DMS153 treated with DMSO at 0.1 percent for 48 hours (cell line): Measurements from ENCODE around the gene MPRIP.

Source experiments
- DNase-seq: peaks from one replicate; lab custom pipeline; 2025; ENCODE audit not compliant: unreplicated experiment; lab: John Stamatoyannopoulos, UW

The MPRIP gene

DNA sequence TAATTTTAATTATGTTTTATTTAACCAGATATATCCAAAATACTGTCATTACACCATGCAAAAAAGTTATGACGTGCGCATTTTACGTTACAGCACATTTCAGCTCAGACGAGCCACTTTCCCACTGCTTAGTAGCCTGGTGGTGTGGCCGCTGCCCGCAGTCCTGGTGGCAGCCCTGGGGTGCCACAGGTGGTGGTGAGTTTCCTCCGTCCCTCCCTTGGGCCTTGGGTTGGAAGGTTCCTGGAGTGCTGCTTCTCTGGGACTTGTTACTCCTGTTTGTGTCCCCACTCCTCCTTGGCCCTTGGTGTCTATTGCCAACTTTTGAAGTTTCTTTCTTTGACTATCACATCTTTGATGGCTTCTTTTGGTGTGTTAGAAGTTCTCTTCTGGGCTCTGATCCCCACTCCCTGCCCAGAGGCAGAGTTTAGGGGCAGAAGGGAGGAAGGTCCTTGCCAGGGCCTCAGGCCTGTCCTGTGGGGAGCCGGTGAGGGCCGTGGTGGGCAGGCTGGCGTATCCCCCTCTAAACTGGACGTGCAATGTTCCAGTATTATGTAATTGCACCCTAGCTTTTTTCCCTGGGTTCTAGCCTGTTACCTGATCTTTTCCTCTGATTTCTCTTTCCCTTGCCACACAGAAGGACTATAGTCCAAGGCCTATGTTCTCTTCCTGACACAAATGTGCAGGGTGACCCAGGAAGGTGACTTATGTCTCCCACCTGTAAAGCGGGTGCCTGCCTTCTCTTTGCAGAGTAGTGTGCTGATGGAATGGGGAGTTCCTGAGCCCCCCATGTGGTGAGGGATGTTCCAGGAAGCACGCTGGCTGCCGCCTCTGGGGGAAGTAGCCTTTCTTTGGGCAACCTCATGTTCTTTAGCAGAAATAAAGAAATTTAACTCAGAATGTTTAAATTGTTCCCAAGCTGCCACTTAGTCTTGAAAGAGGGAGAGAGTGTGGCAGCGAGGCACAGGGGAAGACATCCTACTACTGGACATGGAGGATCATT is 8.4 kb downstream of the MPRIP start:
- no peak for DNase-seq

DNA sequence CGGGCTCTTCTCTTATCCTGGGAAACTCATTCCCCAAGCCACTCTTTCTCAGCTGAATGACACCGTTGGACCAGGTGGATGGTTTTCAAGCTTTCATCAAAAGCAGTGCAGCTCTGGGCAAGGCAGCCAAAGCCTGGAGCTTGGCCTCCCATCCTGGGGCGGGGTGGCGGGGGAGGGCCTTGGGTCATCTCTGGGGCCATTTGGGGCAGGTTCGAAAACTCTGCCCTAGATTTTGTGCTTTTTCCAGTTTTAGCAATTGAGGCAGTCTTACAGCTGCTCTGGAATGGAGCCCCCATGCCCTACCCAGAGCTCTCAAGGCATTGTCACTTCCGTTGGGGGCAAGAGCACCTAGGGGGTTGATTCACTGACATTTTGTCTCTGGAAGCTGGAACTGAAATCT is 9.1 kb downstream of the MPRIP start:
- DNase-seq: no peak

DNA sequence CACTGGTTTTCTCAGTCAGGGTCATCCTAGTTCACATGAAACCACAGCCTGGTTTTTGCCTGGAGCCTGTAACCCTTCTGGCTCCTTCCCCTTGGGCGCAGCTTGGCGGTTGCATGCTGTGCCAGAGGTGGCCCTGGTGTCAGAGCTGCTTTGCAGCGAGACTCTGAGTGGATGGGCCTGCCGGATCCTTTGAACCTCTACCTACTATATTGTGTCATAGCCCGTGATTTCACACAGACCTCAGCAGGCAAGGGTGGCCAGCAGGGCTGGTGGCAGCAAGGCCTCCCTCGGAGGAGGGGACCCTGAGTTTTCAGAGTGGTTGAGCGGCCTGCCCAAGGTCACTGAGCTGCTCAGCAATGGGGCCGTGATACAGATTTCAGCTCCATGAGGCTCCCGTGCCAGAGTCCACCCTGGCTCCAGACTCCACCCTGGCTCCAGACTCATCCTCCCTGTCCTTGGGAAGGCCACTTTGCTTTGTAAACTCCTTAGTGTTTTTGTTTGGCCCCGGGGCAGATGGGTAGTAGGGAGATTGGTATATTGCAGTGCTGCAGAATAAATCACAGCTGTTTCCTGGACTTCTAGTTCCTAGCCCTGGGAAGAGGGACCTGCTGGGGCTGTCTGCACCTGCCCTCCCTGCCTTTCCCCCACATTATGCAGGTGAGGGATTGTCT is 9.7 kb downstream of the MPRIP start:
- no peak for DNase-seq

DNA sequence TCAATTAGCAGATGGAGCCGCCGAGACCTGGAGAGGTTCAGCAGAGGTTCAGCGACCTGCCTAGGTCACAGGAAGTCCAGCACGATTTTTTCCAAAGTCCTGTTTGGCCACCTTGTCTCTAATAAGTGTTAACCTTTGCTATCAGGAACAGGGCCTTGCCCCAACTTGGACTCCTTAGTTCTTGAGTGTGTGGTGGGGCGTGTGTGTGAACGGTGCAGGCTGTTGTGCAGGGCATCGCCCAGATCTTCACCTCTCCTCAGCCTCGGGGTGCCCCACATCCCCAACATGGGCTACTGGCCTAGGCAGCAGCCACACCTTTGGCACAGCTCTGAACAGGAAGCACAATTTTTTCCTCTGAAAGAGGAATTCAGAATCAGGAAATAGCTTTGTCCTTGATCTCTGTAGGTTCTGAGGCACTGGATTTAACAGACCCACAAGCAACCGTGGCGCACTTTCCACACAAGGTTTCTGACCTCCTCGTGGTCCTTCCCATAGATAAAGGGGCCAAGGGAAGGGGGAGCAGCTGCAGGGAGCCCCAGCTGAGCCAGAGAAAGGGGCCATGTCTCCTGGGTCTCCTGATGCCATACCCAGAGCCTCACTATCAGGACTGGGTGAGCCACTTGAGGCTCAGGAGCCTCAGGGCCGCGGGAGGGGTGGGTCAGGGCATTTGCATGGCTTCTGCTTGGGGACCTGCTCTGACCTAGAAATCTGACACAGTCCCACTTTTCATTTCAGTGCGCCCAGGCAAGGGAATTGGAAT is 10.4 kb downstream of the MPRIP start:
- no peak for DNase-seq

DNA sequence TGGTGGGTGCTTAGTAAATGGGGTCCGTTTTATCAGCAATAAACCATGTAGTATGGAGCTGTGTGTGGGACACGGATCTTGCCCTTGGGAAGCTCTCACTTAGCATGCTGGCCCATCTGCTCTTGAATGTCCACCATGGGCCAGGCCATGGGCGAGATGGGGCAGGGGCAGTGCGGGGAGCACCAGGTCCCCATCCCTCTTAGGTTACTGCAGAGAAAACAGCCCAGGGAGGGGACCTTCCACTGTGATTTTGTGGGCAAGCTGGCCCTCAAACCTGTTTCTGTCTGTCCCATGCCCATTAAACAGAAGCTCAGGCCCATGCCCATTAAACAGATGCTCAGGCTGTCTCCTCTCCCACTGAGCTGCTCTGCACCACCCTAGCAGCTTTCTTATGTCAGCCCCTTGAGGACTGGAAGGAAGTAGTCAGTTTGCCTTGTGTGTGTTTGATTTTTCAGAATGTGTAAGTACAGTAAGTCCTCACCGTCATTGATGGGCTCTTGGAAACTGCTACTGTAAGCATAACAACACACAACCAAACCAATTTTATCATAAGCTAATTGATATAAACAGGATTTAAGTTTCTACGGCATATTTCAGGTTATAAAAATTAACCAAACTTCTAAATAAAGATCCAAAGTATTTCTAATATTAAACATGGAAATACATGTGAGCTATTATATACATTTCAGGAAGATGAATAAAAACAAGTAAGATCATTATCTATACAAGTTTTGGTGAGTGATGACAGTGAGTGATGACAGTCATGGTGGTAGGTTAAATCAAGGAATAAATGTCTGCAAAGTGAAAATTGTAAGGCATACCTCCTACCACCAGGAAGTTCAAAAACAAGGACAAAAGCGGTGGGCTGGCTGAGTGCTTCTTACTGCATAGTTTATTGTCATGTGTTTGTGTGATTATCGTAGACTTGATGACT is 11.5 kb downstream of the MPRIP start:
- DNase-seq: no peak

DNA sequence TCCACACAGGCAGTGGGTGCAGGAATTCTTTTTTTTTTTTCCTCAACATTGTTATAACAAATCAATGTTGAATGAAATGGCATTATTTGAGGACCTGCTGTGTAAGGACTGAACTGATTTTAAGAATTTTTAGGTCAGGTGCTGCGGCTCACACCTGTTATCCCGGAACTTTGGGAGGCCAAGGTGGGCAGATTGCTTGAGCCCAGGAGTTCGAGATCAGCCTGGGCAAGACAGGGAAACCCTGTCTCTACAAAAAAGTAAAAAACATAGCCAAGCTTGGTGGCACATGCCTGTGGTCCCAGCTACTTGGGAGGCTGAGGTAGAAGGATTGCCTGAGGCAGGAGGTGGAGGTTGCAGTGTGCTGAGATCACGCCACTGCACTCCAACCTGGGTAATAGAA is 12.4 kb downstream of the MPRIP start:
- no peak for DNase-seq

DNA sequence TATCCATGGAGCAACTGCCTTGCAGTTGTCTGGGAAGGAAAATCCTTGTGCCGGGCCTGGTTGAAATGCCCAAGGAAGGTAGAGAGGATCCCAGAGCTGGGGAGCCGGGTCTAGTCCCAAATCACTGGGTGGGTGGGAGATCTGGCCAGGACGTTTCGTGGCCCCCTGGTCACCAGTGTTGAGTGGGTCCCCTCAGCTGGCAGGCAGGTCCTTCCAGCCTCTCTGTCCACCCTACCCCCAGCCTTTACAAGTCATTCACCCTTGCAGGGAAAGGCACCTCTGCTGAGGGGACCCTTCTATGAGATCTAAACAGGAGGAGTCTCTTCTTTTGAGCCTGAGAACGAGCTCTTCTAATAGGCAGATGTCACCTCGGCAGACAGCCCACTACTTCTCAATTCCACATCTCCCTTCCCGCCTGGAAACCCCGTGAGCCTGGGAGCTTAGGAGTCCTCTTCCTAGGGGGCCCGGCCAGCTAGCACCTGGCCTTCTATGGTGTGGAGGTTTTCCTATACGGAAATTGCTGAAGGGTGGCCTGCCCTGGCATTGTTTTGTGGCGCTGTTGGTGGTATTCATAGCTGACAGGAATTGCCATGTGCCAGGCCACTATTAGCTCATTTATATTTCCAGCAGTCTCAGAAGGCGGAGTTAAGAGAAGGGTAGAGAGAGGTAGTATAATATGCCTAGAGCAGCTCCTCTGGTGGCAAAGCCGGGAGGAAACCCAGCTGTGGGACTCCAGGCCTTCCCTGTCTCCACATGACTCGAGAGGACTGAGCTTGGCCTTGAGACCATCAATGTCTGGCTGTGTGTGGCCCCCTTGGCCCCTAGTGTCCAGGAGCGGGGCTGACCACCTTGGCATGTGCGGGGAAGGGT is 13.3 kb downstream of the MPRIP start:
- DNase-seq: no peak

DNA sequence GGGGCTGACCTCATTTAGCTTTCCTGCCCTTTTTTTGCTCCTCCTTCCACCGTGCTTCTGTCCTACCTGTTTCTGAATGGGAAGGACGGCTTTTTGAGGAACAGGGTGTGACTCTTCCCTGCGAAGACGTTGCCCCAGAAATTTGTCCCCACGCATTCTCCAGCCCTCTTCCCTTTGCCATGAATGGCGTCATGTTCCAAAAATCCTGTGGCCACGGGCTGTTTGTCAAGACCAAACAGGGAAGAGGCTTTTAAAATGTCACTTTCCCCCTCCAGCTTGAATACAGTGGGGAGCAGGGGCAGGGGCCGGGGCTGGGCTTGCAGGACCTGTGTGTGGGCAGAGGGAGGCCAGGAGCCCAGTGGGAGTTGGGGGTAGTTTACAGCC is 13.9 kb downstream of the MPRIP start:
- DNase-seq: no peak

DNA sequence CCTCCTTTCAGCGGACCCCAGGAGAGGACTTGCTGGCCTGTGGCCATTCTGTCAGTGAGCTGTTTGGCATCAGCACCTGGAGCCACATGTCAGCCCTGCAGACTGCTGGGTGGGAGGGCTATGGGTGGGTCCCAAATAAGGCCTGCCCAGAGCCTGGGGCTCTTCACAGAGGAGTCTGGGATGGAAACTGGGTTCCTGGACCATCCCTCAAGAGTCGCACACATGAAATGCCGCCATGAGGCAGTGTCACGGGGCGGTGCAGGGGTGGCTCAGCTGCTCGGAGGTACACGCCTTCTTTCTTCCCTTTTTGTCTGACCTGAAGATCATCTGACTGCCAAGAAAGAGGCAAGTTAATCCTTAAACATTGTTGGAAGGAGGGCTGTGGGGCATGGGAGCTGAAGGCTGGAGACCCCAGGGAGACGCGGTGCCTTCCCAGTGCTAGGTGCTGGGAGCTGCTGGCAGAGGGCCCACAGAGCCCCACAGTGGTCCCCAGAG is 14.8 kb downstream of the MPRIP start:
- DNase-seq: no peak

DNA sequence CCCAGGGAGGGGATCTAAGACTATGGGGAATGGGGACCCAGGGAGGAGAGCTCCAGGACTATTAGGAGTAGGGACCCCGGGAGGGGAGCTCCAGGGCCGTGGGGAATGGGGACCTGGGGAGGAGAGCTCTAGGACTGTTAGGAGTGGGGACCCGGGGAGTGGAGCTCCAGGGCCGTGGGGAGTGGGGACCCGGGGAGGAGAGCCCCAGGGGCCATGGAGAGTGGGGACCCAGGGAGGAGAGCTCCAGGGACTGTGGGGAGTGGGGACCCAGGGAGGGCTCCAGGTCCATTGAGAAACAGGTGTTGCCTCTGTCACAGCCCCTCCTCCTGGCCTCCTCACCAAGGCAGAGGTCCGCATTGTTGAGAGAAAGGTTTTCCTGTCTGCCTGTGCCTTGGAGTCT is 16.0 kb downstream of the MPRIP start:
- DNase-seq: no peak

DNA sequence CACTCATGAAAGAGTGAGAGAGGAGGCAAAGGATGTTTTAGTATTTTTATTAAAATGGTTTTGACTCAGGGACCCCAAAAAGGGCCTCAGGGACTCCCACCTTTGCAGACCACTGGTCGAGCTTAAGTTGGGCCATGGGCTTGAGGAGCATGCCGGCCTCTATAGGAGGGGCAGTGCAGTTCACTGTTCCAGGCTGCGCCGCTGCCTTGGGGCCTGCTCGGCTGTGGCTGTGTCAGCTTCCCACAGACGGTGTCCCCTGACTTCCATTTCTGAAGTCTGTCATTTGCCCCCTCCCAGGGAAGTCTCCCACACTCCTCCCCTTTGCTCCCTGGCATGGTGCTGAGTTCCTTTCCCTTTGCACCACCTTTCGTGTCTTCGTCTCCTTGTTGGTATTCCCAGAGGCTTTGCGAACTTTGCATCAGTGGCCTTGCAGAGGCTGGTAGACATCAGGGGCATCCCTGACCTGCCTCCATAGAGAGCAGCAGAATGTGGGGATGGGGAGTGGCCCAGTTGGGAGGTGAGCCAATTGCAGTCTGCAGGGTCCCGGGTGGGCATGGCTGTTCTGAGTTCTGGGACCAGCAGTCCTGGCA is 17.1 kb downstream of the MPRIP start:
- no peak for DNase-seq

DNA sequence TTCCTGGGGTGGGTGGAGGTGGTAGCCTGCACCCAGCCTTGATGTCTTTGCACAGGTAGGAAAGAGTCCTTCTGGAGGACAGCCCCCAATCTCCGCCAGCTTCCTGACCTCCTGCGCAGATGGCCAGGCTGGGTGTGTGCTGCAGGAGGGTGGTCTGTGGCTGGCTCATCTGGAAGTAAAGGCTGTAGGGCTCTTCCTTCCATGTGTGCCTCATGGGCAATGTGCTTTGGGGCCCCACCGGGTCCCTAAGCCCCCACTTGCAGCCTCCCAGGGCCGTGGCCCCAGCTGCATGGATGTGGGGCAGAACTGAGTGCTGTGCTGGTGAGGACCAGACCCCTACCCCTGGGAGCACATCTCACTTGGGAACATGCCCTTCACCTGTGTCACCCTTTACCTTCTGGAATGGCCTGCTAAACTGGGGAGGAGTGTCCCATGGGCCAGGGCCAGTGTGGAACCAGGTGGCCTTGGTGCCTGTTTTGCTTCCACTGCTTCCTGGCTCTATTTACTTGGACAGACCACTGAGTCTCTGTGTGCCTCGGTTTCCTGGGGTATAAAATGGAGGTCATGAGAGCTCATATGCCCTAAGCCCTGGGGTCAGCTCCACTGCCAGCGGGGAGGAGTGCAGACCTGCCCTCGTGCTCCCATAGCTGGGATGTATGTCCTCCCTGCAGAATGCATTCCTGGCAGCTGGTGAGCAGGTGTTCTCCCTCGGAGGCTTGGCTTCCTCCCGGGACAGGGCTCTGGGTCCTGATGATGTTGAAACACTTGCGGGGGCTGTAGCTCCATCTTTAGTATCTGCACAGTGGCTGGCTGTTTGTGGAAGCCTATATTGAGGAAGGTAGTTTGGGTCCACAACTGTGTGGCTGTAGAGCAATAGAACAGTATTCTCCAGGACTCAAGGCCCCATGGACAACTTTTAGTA is 18.0 kb downstream of the MPRIP start:
- DNase-seq: no peak

DNA sequence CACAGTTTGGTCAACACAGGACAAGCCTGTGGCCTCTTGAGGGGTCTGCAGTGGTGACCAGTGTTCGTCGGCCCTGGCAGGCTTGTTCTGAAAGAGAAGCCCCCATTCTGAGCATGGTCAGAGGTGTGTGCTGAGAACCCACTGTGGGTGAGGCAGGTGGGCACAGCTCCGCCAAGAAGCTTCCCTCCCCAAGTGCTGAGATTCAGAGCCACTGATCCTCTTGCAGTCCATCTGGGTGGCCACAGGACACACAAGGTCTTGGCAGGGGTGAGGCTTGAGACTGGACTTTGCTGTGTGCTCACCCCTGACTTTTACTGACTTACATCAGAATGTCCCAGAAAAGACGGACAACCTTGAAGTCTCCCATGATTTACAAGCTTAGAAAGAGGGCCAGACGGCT is 18.7 kb downstream of the MPRIP start:
- DNase-seq: no peak

DNA sequence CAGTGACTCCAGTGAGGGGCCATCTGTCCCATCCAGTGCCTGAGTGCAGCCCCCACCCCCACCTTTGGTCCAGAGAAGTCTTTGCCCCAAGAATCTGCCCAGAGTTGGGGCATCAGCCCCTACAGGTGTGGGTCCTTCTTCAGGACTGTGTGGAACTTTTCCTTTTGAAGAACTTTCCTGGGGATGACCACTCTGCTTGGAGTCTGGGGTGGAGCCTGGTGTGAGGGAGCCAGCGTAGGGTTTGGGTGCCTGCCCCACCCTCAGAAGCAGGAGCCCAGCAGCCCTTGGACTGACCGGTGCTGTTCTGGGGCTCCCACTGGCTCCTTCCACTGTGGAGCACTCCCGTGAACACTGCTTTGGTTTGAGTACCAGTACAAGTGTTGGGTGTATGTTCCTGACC is 19.3 kb downstream of the MPRIP start:
- no peak for DNase-seq

DNA sequence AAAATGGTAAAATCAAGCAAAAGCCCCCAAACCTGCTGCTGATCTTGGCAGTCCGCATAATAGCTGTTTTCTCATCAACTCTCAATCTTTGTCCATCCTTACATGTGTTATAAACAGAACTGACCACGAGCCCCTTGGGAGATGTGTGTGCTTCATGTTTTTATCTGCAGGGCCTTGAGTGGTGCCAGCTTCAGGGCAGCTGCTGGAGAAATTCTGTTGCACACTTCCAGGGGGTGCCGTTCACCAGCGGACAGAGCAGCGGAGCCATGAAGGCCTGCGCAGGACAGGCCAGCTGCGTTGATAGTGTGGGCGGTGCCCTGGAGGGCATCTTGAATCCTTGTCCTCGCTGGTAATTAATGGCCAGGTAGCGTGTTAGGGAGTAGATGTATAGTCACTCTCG is 20.1 kb downstream of the MPRIP start:
- DNase-seq: no peak

DNA sequence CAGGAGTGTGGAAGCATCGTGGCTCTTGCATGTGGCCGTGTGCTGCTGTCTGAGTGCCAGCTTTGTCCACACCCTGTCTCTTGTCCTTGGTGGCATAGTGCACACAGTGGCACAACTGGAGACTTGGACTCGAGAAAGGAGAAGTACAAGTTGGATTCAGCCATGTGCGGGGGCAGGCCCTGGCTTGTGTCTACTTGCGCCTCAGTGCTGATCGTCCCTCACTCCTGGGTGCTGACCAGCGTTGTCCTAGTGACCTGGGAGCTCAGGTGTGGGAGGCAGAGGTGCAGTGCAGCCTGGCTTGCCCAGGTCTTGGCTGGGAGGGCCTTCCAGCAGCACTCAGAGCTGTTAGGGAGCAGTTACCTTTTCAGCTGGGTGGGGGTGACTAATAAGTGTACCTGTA is 20.6 kb downstream of the MPRIP start:
- no peak for DNase-seq

DNA sequence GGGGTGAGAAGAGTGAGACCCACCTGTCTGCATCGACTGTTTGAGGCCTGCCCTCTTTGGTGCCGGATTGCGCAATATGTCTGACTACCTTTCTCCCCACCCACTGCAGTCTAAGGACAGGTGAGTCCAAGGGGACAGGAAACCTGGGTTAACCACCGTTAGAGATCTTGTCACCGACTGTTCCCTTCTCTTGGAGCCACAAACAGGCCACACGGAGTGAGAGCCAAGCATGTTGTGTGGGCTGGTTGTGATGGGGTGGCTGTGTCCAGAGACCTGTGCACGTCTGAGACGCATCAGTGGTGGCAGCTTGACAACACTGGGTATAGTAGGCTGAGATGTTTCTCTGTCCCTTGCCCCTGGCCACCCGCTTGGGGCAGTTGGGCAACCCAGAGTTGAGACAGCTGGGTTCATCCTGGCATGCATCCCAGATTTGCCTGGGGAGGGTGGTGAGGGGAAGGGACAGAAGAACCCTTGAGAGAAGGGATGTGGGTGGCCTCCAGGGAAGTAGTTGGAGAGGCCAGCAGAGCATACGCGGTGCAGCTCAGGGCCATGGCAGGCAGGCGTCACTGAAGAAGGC is 21.4 kb downstream of the MPRIP start:
- DNase-seq: no peak

DNA sequence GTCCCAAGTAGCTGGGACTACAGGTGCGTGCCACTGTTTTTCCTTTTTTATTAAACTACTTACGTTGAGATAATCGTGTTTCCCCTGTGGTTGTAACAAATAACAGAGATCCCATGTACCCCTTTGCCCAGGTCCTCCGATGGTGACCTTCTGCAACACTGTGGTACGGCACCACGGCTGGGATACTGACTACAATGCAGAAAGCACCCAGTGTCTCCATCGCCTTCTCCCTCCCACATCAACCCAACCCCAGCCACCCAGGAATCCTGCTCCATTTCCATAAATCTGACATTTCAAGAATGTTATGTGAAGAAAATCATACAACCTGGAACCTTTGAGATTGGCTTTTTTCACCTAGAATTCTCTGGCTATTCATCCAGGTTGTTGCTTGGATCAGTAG is 22.1 kb downstream of the MPRIP start:
- DNase-seq: no peak
